Gastrocnemius medialis (tissue), 4 donors: ENCODE measurements around the gene AMIGO1. TPM values are rescaled to one million over a fixed set of nuclear protein-coding genes. Genes with fewer than 3 reads are reported as not detected.
A peak's percentile ranks its signal among the peaks of the same experiment; 100 is the strongest.

Experiments used
- ATAC-seq, 2 donors: fragments of 150-250 bp; one replicate each; pipeline ENCODE4 v1.9.1; 2016
- DNase-seq, 2 donors: peaks; one replicate each; pipeline ENCODE4 v3.0.0-alpha.2; 2019
- H3K27ac ChIP-seq, 4 donors: fragments of 200-600 bp; sonication (generic); 1 replicate in 1 of 4; 2 replicates in 3 of 4; pipeline ENCODE4 v1.5.1; 2016 to 2018; ENCODE audit warnings: mild to moderate bottlenecking in 2 of 4, moderate library complexity in 1 of 4
- H3K27me3 ChIP-seq, 3 donors: fragments of 200-600 bp; sonication (generic) in 2 of 3; 1 replicate in 1 of 3; 2 replicates in 2 of 3; pipeline versions ENCODE4 v1.5.1 to v1.6.0; 2016 to 2019; ENCODE audit warnings: mild to moderate bottlenecking in 1 of 3, moderate library complexity in 1 of 3
- H3K36me3 ChIP-seq, 2 donors: fragments of 200-600 bp; sonication (generic) in 1 of 2; one replicate each; pipeline ENCODE4 v1.5.1; 2017 to 2018
- H3K4me1 ChIP-seq, 2 donors: fragments of 200-600 bp; sonication (generic) in 1 of 2; one replicate each; pipeline ENCODE4 v1.5.1; 2016 to 2017; ENCODE audit warnings: mild to moderate bottlenecking in 2 of 2
- H3K4me3 ChIP-seq, 4 donors: fragments of 200-600 bp; sonication (generic) in 3 of 4; 1 replicate in 1 of 4; 2 replicates in 3 of 4; pipeline ENCODE4 v1.5.1; 2016 to 2019; ENCODE audit warnings: mild to moderate bottlenecking in 2 of 4
- H3K9me3 ChIP-seq, 3 donors: fragments of 200-600 bp; sonication (generic) in 2 of 3; 1 replicate in 1 of 3; 2 replicates in 2 of 3; pipeline ENCODE4 v1.5.1; 2016 to 2019
- CTCF ChIP-seq, 5 experiments: fragments of 450-650 bp in 3 of 5; fragments of 200-600 bp in 2 of 5; sonication (generic) in 2 of 5; IDR thresholded peaks in 4 of 5; conservative IDR thresholded peaks in 1 of 5; 1 replicate in 4 of 5; 2 replicates in 1 of 5; pipeline ENCODE4 v1.5.1; 2016 to 2019; ENCODE audit warnings: antibody characterized with exemption in 5 of 5, mild to moderate bottlenecking in 3 of 5, moderate library complexity in 3 of 5
- POLR2A ChIP-seq, 2 donors: fragments of 450-650 bp; IDR thresholded peaks; one replicate each; pipeline ENCODE4 v1.6.1; 2017; ENCODE audit warnings: antibody characterized with exemption in 2 of 2, mild to moderate bottlenecking in 2 of 2, moderate library complexity in 2 of 2
- in situ Hi-C, 4 donors: fragments of 200-750 bp; cut with MboI; loops; one replicate each; pipeline versions ENCODE4 v1.15.0 to v1.8.0; 2017; ENCODE audit warnings: low sequenced_read_pairs in 4 of 4
- intact Hi-C: fragments of 100-400 bp; cut with DNase I; formaldehyde crosslinking; loops from one replicate; pipeline ENCODE4 v1.15.1; 2023; ENCODE audit warnings: low total_unique reads
- total RNA-seq, 4 donors: library from RNA; depleted of rRNA; stranded (reverse); fragments of >200 nt; gene quantifications; one replicate each; pipeline versions ENCODE4 v1.1.0 to v1.2.3, GENCODE V29; 2016

Gene AMIGO1
- total RNA-seq, 4 donors from 2014 or later: 8.6 to 20.9 (median 15.1) TPM

- no peak for ATAC-seq
- Histone ChIP-seq H3K27me3 (no peaks in the 10 kb centered on the region), H3K27ac (peak overlapping the region; percentile 93 to 100 (median 97)), H3K9me3 (no peaks in the 10 kb centered on the region), H3K4me3 (peak overlapping the region in 1 of 4 donors; percentile 96), H3K4me1 (peaks cover 65 to 68% of the 10 kb centered on the region in 2 donors), H3K36me3 (no peaks in the 10 kb centered on the region)
- DNase-seq: no peak
- TF ChIP-seq CTCF (IDR thresholded peaks at IDR 0.05 in 4 of 5, conservative IDR thresholded peaks at IDR 0.05 in 1 of 5): no peak
- TF ChIP-seq POLR2A (IDR thresholded peaks at IDR 0.05): no peak
- intact Hi-C loops (no loop called here), in situ Hi-C loops (no loop called here)
Measured at GRCh38 chr1:109468903-109469302, 40.6 kb downstream of the AMIGO1 start.

GRCh38 chr1:109468061-109468460 lies 41.5 kb downstream of the AMIGO1 start:
- Histone ChIP-seq H3K36me3 (no peaks in the 10 kb centered on the region), H3K4me1 (peaks cover 58 to 61% of the 10 kb centered on the region in 2 donors), H3K9me3 (no peaks in the 10 kb centered on the region), H3K27ac (peak overlapping the region; percentile 93 to 100 (median 97)), H3K4me3 (peak overlapping the region; percentile 66 to 96 (median 78)), H3K27me3 (no peaks in the 10 kb centered on the region)
- in situ Hi-C loops (no loop called here), intact Hi-C loops (no loop called here)
- no peak for DNase-seq
- no peak for ATAC-seq
- no peak for TF ChIP-seq POLR2A (IDR thresholded peaks at IDR 0.05)
- TF ChIP-seq CTCF (IDR thresholded peaks at IDR 0.05 in 4 of 5, conservative IDR thresholded peaks at IDR 0.05 in 1 of 5): no peak

- Histone ChIP-seq H3K27me3 (no peaks in the 10 kb centered on the region), H3K4me1 (peaks cover 51 to 54% of the 10 kb centered on the region in 2 donors), H3K9me3 (no peaks in the 10 kb centered on the region), H3K27ac (peak overlapping the region; percentile 93 to 100 (median 97)), H3K4me3 (peak overlapping the region; percentile 66 to 96 (median 78)), H3K36me3 (no peaks in the 10 kb centered on the region)
- ATAC-seq (peak; percentile 66 to 73), DNase-seq (peak in 1 of 2 donors; percentile 95)
- in situ Hi-C loops (no loop called here), intact Hi-C loops (loop anchor here (2.0 kb wide), 1 partner anchor 65 kb away; no protein-coding TSS in a partner anchor)
- TF ChIP-seq CTCF (IDR thresholded peaks at IDR 0.05 in 4 of 5, conservative IDR thresholded peaks at IDR 0.05 in 1 of 5) (no peak), POLR2A (IDR thresholded peaks at IDR 0.05) (peak in 1 of 2 donors; percentile 31)
Measured at GRCh38 chr1:109467301-109467777, 42.2 kb downstream of the AMIGO1 start.

GRCh38 chr1:109466452-109467300 lies 42.9 kb downstream of the AMIGO1 start, which contains the start of gene SYPL2:
Gene SYPL2 (plus strand): TSS chr1:109466546. CDS start chr1:109466844, 298 bp downstream.
- in situ Hi-C loops (no loop called here), intact Hi-C loops (loop anchor here (1.0 to 2.0 kb wide), 2 partner anchors 40 to 64 kb away; partner anchors contain the start of gene PSMA5)
- Histone ChIP-seq H3K27ac (peak within 1 kb of the TSS; percentile 93 to 100 (median 97)), H3K9me3 (no peaks in the 10 kb centered on the region), H3K27me3 (no peaks in the 10 kb centered on the region), H3K4me1 (peaks cover 46 to 47% of the 10 kb centered on the region in 2 donors), H3K4me3 (peak within 1 kb of the TSS; percentile 66 to 96 (median 78)), H3K36me3 (no peaks in the 10 kb centered on the region)
- DNase-seq (peak in 1 of 2 donors; percentile 83), ATAC-seq (peak; percentile 61 to 71)
- TF ChIP-seq POLR2A (IDR thresholded peaks at IDR 0.05) (peak; percentile 73 to 91), CTCF (IDR thresholded peaks at IDR 0.05 in 4 of 5, conservative IDR thresholded peaks at IDR 0.05 in 1 of 5) (peak in 3 of 5 experiments; percentile 8 to 14 (median 9))
